Peyer's patch (tissue), 4 donors: Measurements from ENCODE around the gene TBC1D9B.

ENCODE experiments used
- POLR2A ChIP-seq, 2 donors: fragments of 450-650 bp; IDR thresholded peaks; one replicate each; pipeline ENCODE4 v1.5.1; 2017; ENCODE audit warnings: antibody characterized with exemption in 2 of 2, mild to moderate bottlenecking in 2 of 2, moderate library complexity in 2 of 2
- TF ChIP-seq, protein P1 (sequence below), 6 experiments: fragments of 450-650 bp in 4 of 6; fragments of 200-600 bp in 2 of 6; sonication (generic) in 1 of 6; IDR thresholded peaks; one replicate each; pipeline ENCODE4 v1.5.1; 2017 to 2019; ENCODE audit warnings: antibody characterized with exemption in 6 of 6, mild to moderate bottlenecking in 3 of 6, moderate library complexity in 1 of 6

DNA sequence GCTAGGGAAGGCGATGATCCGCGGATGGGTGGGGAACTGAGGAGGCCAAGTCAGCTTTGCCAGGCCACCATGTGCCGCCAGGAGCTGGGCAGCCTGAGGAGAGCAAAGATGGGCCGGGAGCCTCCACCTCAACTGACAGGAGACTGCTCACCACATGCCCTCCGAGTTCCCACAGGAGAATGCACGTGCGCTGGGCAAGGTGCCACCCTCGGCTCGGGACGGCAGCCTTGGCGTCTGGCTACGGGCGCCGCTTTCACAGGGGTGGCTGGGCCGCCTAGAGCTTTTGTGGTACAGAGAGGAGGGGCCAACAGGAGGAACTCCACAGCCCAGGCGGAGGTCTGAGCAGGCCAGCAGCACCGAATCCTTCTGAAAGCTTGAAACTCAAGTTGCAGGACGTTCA lies 5.3 kb upstream of the TBC1D9B start:
- TF ChIP-seq, protein P1, sequence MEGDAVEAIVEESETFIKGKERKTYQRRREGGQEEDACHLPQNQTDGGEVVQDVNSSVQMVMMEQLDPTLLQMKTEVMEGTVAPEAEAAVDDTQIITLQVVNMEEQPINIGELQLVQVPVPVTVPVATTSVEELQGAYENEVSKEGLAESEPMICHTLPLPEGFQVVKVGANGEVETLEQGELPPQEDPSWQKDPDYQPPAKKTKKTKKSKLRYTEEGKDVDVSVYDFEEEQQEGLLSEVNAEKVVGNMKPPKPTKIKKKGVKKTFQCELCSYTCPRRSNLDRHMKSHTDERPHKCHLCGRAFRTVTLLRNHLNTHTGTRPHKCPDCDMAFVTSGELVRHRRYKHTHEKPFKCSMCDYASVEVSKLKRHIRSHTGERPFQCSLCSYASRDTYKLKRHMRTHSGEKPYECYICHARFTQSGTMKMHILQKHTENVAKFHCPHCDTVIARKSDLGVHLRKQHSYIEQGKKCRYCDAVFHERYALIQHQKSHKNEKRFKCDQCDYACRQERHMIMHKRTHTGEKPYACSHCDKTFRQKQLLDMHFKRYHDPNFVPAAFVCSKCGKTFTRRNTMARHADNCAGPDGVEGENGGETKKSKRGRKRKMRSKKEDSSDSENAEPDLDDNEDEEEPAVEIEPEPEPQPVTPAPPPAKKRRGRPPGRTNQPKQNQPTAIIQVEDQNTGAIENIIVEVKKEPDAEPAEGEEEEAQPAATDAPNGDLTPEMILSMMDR (IDR thresholded peaks at IDR 0.05) = no peak
- no peak for TF ChIP-seq POLR2A (IDR thresholded peaks at IDR 0.05)
